NOMO-1 treated with DMSO at 0.1 percent for 48 hours (cell line): Measurements from ENCODE around the gene DMXL2.

Experiments
- DNase-seq: peaks from one replicate; lab custom pipeline; 2025; ENCODE audit not compliant: unreplicated experiment; lab: John Stamatoyannopoulos, UW

DMXL2 gene

DNA sequence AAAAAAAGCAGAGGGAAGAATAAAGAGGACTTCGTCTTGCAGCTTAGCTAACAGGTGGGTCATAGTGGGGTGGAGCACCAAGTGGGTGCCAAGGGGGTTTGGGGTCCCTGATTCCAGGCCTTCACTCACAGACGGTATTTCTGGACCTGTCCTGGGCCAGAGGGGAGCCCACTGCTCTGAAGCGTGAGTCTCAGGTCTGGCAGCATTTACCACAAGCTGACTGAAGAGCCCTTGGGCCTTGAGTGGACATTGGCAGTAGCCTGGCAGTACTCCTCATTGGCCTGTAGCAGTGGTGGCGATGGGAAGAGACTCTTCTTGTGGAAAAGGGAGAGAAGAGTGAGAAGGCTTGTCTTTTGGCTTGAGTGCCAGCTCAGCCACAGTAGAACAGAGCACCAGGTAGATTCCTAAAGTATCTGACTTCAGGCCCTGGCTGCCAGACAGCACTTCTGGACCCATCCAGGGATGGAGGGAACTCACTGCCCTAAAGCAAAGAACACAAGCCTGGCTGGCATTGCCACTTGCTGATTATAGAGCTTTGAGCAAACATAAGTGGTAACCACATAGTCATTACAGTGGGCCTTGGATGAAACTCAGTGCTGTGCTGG lies 208.2 kb downstream of the DMXL2 start:
- no peak for DNase-seq

DNA sequence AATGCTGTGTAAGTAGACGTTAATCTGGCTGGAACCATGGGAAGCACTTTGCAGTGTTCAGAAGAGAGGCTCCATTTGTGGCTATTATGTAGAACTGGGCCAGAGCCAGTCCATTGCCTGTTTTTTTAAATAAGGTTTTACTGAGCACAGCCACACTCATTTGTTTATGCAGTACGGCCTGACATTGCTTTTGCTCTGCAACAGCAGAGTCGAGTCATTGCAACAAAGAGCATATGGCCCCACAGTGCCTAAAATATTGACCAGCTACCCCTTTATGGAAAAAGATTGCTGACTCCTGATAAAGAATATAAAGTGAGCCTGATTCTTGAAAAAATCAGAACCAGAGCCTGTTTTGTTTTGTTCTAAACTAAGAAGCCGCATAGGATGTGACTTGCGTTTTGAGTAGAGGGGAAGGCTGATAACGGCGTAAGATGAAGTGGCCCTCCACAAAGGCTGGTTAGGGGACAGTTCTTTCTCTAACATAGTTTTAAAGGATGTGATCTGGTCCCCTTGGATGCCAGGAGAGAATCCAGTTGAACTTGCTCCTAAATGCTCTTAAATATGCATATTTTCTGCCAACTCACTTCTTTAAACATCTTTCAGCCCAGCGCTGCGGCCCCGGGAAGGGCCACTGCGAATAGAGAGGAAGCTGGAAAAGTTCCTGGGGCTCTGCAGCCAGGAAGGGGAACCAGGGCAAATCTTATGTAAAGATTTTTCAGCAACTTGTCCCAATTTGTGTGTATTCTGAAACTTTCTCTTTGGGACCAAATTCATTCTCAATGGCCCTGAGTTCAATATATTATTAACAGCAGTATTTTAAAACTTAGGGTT lies 216.7 kb downstream of the DMXL2 start:
- DNase-seq, result no peak

DNA sequence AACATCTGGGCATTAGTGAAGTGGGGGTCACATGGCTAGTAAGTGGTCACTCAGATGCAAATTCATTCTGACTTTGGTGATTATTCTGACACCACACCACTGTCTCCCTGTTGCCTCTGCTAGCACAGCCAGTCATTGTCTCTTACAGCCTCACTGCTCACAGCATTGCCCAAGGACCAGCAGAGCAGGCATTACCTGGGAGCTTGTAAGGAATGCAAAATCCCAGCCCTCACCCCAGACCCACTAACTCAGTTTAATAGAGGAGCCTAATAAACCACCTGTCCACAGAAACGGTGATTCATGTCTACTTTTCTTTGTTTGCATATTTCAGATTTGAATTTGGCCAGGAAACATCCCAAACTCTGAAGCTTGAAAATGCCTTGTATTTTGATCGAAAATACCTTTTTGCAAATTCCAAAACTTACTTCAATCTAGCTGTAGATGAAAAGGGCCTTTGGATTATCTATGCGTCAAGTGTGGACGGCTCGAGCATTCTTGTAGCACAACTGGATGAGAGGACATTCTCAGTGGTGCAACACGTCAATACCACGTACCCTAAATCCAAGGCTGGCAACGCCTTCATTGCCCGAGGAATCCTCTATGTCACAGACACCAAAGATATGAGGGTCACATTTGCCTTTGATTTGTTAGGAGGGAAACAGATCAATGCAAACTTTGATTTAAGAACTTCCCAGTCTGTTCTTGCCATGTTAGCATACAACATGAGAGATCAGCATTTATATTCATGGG lies 218.4 kb downstream of the DMXL2 start:
- no peak for DNase-seq

DNA sequence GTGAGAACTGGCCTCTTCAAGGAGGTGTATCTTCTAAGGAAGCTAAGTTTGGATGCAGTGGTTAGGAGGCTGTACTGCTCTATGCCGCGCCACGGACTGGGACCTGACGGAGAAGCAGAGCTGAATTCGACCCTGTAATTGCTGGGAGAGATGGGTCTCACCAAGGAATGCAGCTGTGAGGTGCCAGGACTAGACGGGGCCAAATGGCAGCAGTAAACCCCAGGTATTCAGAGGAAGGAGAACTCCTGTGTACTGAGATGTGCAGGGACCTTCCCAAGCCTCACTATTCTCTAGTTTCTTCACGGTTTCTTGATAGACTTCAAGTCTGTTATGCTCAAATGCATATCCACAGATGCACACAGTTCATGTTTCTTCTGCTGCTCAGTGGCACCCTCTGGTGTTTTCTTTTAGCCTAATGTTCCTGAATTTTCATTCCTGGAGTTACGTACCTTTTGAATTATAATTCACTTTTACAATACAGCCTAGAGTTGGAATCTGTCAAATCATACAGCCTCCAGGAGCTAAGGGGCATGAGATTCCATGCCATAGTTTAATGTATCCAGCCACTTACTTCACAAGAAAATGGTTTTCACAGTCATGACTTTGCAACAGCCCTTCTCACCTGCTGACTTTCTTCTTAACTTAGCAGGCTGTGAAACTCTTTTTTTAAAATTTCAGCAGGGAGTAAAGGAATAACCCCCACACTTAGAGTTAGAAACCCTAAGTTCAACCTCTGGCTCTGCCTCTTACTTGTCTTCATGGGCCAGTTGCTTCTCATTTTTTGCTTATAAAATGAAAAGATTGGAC lies 219.3 kb downstream of the DMXL2 start:
- DNase-seq, result no peak

DNA sequence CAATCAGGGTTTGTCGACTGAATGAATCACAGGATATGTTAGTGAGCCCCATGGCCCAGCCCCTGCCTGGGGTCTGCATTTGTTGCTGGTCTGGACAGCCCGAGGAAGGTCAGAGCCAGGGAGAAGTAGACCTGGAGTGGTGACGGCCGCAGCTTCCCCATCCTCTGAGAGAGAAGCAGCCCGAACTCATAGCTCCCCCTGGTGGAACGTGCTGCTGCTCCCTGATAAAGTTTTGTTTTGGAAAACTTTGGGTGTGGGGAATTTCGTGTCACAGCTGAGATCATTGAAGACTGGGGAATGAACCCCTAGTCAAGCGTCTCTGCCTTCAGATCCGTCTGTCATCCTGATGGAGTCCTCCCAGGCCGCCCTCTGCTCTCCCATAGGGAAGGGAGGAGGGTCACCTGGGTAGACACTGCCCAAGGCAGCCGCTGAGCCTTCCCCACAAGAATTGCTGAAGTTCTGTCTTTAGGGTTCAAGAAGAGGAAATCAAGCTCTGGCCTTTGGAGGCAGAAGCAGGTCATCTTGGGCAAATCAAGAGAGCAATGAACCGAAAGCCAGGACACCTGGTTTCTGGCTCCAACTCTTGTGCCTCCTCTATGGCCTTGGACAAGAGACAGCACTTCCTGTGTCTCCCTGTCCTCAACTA lies 220.6 kb downstream of the DMXL2 start:
- peak; percentile 31 for DNase-seq

DNA sequence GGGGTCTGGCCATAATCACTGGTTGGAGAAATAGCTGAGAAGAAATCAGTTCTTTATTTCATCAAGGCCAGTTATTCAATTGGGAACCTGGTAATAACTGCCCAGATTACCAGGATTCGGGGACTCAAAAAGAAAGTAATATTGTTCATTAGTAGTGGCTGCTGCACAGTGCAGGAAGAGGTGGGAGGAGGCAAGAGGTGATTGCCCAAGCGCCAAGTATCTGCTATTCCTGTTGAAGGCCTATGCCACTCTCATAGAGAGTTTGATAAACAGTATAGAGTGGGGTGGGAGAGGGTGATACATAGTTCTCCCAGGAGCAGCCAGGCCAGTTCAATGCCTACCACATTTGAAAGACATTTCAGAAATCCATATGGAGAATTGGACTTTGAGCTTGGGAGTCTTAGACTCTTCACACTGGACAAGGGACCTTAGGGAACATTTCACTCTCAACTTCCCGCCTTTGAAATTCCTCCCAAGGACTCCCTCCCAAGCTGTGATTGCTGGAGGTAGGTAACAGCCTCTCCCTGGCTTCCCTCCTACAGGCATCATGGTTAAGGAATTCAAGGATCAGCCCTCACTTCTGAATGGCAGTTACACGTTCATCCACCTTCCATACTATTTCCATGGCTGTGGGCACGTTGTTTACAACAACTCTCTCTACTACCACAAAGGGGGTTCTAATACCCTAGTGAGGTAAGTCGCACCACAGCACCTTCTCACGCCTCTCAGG lies 221.4 kb downstream of the DMXL2 start:
- DNase-seq, result no peak

DNA sequence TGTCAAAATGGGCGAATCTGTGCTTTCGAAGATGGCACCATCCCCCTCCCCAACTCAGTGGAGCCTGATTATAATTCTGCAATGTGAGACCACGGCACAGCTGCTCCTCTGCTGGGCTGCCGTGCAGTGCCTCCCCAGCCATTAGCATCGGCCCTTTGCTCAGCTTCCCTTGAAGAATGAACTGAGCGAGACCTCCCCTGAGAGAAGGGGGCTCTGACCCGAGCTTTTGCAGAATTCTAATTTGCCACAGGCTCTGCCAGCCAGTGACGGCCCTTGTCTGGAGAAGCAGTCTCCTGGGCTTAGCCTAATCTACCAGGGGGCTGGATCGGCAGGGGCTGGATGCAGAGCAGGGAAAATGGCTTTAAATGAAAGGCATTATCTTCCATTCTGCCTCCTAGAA lies 223.9 kb downstream of the DMXL2 start:
- DNase-seq, result no peak
